Activated T-cell treated with anti-CD3 and anti-CD28 coated beads, Interleukin-2, amount 50 U/mL, for 24 hours (primary cell): Measurements from ENCODE around the gene HKDC1.
"Not testable (repeated sequence)": the region's sequence is repeated elsewhere in the genome, so short reads cannot be mapped to it uniquely, and the experiment has no call there.

Experiments
- DNase-seq: peaks from one replicate; pipeline ENCODE4 v3.0.0-alpha.2; 2020
- H3K27ac Mint-ChIP-seq: 2 replicates; pipeline ENCODE4 v1.8.0; 2020; ENCODE audit warnings: mild to moderate bottlenecking, mixed read lengths
- H3K27me3 Mint-ChIP-seq: 2 replicates; pipeline ENCODE4 v1.8.0; 2020; ENCODE audit warnings: mixed read lengths
- H3K36me3 Mint-ChIP-seq: 2 replicates; pipeline ENCODE4 v1.8.0; 2020; ENCODE audit warnings: low read depth, mixed read lengths
- H3K4me1 Mint-ChIP-seq: 2 replicates; pipeline ENCODE4 v1.8.0; 2020; ENCODE audit warnings: low read depth, mixed read lengths
- H3K4me3 Mint-ChIP-seq: 2 replicates; pipeline ENCODE4 v1.8.0; 2020; ENCODE audit warnings: mild to moderate bottlenecking, moderate library complexity, mixed read lengths
- H3K9me3 Mint-ChIP-seq: 2 replicates; pipeline ENCODE4 v1.8.0; 2020; ENCODE audit warnings: mixed read lengths

The HKDC1 gene

GRCh38 chr10:69307434-69307833, 87.3 kb downstream of the HKDC1 start:
- no peaks in the 10 kb centered on the region for H3K9me3 Mint-ChIP-seq
- H3K27me3 Mint-ChIP-seq = no peaks in the 10 kb centered on the region
- H3K36me3 Mint-ChIP-seq = no peaks in the 10 kb centered on the region
- peaks cover 6% of the 10 kb centered on the region for H3K4me1 Mint-ChIP-seq
- no peak overlapping the region for H3K27ac Mint-ChIP-seq
- no peak overlapping the region for H3K4me3 Mint-ChIP-seq
- no peak for DNase-seq

GRCh38 chr10:69308304-69308703, 88.2 kb downstream of the HKDC1 start:
- DNase-seq, H3K27me3 Mint-ChIP-seq, H3K36me3 Mint-ChIP-seq, H3K9me3 Mint-ChIP-seq, H3K4me1 Mint-ChIP-seq, H3K27ac Mint-ChIP-seq, H3K4me3 Mint-ChIP-seq: not testable (repeated sequence)

GRCh38 chr10:69311309-69311708, 91.2 kb downstream of the HKDC1 start:
- H3K27me3 Mint-ChIP-seq = no peaks in the 10 kb centered on the region
- DNase-seq = no peak
- no peak overlapping the region for H3K27ac Mint-ChIP-seq
- H3K4me3 Mint-ChIP-seq = no peak overlapping the region
- peaks cover 6% of the 10 kb centered on the region for H3K4me1 Mint-ChIP-seq
- no peaks in the 10 kb centered on the region for H3K9me3 Mint-ChIP-seq
- H3K36me3 Mint-ChIP-seq = no peaks in the 10 kb centered on the region

GRCh38 chr10:69312528-69312927, 92.4 kb downstream of the HKDC1 start:
- no peaks in the 10 kb centered on the region for H3K36me3 Mint-ChIP-seq
- H3K9me3 Mint-ChIP-seq = no peaks in the 10 kb centered on the region
- no peak overlapping the region for H3K4me3 Mint-ChIP-seq
- no peaks in the 10 kb centered on the region for H3K27me3 Mint-ChIP-seq
- DNase-seq = no peak
- no peak overlapping the region for H3K27ac Mint-ChIP-seq
- peaks cover 16% of the 10 kb centered on the region for H3K4me1 Mint-ChIP-seq

GRCh38 chr10:69315100-69315542, 95.0 kb downstream of the HKDC1 start:
- DNase-seq = no peak
- Mint-ChIP-seq H3K36me3 (peaks cover 12% of the 10 kb centered on the region), H3K27ac (no peak overlapping the region), H3K9me3 (no peaks in the 10 kb centered on the region), H3K4me1 (peaks cover 26% of the 10 kb centered on the region), H3K27me3 (no peaks in the 10 kb centered on the region), H3K4me3 (no peak overlapping the region)

GRCh38 chr10:69315610-69316312, 95.6 kb downstream of the HKDC1 start:
- peaks cover 19% of the 10 kb centered on the region for H3K36me3 Mint-ChIP-seq
- H3K9me3 Mint-ChIP-seq = no peaks in the 10 kb centered on the region
- peaks cover 33% of the 10 kb centered on the region for H3K4me1 Mint-ChIP-seq
- no peak overlapping the region for H3K27ac Mint-ChIP-seq
- no peak overlapping the region for H3K4me3 Mint-ChIP-seq
- DNase-seq = no peak
- H3K27me3 Mint-ChIP-seq = no peaks in the 10 kb centered on the region

GRCh38 chr10:69316313-69317059, 96.4 kb downstream of the HKDC1 start:
- H3K4me3 Mint-ChIP-seq = no peak overlapping the region

More at GRCh38 chr10:69316313-69317059, 96.4 kb downstream of the HKDC1 start:
- peaks cover 40% of the 10 kb centered on the region for H3K4me1 Mint-ChIP-seq
- no peaks in the 10 kb centered on the region for H3K9me3 Mint-ChIP-seq
- H3K36me3 Mint-ChIP-seq = peaks cover 25% of the 10 kb centered on the region
- DNase-seq = no peak
- H3K27ac Mint-ChIP-seq = no peak overlapping the region
- no peaks in the 10 kb centered on the region for H3K27me3 Mint-ChIP-seq
